NCI-H1436 treated with DMSO at 0.1 percent for 48 hours (cell line): ENCODE data around the gene SLC4A1.

Source experiments
- DNase-seq: peaks from one replicate; lab custom pipeline; 2025; lab: John Stamatoyannopoulos, UW

SLC4A1 gene

DNA sequence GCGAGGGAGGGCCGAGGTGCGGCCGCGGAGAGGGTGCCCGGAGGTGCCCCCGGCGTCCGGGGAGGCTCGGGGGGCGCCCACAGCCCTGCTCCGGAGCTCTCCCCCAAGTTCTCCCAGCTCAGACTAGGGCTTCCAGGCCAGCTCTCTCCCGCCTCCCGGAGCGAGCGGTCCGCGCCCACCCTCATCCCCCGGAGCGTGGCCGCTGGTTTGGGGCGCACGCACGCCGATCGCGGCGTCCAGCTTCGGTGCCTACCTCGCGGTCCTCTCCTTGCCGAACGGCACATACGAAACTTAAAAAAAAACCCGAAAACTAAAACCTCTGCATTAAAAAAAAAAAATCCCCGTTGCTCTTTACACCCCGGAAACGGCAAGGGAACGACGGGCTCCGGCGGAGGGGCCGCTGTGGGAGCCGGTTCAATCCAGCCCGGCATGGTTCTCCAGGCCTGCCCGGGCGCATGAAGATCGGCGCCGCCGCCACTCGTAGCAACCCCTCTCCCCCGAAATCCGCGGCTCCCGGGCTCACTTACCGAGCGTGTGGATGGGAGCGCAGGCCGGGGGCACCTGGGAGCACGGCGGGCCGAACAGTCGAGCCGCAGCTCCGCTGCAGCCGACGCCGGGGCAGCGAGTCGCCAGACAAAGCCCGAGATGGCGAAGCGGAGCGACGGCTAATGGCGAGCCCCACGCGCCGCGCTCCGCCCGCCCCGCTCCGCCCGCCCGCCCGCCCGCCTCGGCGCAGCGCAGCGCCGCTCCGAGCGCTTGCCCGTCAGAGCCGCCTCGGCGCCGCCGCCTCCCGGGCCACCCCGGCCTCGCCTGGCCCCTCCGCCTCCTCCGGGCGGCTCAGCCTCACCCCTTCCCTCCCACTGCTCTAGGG lies 47.5 kb downstream of the SLC4A1 start:
- DNase-seq = no peak

DNA sequence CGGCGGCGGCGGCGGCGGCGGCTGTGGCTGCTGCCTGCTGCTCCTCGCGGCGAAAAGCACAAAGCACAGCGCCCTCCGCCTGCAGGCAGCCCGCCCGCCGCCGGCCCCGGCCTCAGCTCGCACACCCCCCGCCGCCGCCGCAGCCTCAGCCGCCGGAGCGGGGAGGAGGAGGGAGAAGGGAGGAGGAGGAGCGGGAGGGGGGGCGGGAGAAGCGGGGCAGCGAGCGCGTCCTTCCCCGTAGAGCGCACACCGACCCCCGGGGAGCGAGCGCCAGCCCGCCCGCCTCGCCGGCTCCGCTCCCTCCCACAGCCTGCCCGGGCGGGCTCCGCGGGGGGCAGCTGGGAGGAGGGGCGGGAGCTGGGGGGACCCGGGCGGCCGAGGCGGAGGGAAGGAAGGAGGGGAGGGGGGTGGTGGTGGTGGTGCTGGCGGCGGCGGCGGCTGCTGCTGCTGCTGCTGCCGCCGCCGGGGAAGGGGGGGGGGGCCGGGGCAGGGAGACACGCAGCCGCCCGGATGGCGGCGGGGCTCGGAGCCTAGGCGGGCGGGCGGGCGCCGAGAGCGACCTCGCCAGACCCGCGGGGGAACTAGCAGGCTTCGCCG lies 48.2 kb downstream of the SLC4A1 start, which contains the start of gene UBTF:
UBTF (minus strand) TSS at position 60 of the 597 bp plus-strand sequence. CDS start 1,446 bp downstream, outside the sequence.
- no peak for DNase-seq

DNA sequence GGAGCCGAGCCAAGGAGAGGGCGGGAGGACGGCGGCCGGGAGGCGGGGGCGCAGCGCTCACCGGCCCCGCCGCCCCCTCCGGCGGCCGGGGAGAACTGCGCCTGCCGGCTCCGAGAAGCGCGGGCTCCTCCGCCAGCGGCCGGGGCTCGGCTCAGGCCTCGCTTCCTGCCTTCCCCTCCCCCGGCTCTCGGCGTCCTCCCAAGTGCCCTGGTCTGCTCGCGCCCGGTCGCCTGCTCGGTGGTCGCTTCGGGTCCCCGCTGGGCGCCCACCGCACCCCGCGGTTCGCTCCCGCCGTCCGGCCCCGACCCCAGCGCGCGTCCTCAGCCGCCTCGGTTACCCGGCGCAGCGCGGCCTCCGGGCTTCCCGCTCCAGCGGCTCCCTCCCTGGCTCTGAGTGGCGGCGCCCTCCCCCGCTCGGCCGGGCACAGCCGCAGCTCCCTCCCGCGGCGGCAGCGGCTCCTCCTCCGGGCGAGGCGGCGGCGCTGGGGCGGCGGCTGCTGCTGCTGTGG lies 48.8 kb downstream of the SLC4A1 start:
- no peak for DNase-seq

DNA sequence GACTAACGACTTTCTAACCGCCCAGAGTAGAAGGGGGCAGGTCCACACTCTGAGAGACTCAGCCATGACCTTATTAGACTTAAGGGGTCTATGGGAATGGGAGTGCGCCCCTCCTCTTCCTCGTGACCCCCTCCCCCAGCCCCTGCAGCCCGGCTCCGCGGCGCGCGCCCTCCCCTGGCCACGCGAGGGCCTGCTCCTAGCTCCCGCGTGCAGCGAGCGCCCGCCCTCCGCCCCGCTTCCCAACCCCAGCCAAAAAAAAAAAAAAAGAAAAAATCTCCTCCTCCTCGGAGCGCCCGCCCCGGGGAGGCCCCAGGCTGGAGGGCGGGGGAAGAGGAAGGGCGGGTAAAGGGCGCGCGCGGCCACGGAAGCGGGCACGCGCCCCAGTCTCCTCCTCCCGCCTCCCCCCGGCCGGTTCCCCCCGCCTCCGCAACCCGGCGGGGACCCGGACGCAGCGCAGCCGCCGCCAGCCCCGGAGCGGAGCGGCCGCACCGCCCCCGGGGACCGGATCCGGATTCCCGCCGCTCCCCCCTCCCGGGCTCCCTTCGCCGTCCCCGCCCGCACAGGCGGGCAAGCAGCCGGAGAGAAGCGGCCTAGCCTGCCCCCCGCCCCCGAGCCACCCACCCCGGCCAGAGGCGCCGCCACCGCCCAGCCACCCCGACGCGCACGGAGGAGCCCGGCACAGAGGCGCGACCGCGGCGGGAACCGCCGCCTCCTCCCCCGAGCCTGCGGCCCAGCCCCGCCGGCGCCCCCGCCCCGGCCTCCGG lies 49.4 kb downstream of the SLC4A1 start:
- DNase-seq = peak; percentile 72

DNA sequence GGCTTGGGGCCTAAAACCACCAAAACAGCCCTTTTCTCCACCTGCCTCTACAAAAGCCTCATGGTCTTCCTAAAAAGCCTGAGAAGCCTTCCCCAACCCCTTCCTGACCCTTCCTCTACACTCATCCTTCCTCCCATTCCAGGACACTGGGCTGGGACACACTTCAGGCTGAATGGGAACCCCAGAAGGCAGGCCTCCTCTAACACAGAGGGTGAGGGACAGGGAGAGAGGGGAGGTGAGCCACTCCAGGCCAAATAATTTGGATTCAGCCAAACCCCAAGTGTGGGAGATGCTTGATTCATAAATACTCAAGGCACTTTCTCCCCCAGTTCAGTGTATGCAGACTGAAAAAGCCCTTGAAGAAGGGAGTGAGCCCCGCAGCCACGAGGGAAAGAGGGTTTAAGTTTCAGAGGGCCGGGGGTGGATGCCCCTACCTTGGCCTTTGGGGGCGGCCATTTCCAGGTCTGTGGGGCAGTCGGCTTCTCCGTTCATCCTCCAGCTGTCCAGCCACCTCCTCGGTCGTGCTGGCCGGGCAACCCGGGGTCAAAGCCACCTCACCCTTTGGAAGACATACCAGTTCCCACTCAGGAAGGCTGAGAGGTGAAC lies 50.1 kb downstream of the SLC4A1 start:
- DNase-seq = no peak

DNA sequence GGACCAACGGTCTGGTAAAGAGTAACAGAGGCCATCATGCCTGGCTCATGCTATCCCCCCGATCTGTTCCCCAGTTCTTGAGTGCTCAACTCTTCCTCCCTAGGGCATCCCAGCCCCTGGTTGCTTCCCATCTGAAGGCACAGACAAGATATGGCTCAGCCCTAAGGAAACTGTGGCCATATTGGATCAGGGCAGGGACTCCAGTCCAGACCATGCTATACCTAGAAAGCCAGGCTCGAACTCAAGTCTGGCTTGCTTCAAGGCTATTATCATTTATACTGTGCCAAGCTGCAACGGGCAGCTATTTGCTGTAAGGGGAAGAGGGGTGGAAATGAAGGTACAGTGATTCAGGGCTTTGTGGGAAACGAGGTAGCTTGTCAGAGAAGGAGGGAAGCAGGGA lies 51.2 kb downstream of the SLC4A1 start:
- DNase-seq = no peak

DNA sequence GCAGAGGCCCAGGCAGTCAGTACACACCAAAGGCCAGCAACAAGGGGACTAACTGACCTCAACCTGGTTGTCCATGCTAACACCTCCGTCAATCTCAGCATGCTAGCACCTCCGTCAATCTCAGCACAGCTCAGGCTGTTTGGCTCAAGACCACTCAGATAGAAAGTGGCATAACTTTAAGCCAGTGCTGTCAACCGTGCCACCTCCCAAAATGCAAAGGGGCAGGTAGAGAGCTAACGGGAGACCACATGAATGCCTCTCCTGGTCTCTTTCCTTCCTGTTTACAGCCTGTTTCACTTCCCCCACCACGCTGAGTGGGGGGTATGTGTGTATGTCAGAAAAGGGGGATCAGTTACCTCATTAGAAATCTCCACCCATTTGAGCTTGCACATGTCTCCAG lies 51.8 kb downstream of the SLC4A1 start:
- DNase-seq = no peak

DNA sequence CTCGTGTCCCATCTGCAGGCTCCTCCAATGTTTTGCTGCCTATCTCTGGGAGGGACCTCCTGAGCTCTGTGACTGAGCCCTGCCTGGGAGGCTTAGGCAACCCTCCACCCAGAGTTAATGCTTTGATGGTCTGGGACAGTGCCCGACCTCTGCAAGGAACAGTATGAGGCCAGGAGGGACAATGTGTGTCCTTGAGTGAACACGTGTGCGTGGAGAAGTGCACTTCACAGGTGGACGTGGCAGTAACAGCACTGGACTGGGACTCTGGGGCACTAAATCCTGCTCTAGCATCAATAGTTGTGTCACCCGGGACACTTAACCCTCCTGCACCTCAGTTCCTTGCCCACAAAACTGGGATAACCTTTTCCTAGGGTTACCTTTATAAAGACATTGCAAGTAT lies 53.0 kb downstream of the SLC4A1 start:
- DNase-seq = no peak

DNA sequence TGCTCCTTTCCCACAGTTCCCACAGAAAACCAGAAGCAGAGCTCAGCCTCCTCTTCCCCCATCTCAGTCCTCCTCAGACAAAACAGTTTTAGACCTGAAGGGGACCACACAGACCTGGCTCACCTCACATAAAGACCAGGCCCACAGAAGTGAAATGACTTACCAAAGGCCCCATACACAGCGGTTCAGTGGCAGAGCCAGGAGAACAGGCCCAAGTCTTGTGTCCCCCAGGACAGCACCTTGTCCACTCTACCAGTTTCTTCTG lies 53.8 kb downstream of the SLC4A1 start:
- DNase-seq = no peak

DNA sequence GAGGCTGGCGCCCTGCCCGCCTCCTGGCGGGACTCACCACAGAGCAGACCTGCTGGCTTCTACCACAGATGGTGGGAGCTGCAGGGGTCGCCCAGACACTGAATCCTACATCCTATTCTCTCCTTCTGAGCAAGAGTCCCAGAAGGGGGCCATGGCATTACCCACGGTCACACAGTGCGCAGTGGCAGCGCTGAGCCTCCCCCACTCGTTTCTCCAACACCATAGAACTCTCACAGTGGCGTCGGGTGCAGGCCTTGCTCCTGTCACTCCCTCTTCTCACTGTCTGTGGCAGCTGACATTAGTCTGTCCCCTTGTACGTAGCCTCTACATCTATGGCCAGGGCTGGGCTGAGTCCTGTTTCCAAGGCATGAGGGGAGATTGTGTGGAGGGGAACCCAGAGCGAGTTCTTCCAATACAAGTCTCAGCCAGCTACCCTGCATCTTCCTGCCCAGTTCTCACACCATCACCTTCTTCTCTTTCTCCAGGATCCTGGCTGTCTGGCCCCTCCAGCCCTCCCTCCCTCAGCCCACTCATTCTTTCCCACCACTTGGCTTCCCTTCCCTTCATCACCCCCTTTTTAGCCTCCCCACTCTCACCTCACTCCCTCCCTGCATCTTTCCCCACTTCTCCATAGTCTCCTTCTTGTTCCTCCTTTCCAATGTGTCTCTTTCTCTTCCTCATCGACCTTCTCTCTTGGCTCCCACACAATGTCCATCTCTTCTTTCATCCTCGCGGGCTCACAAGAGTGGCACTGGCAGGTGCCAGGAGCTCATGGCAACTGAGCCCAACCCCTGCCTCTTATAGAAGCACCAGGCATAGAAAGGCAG lies 54.3 kb downstream of the SLC4A1 start:
- DNase-seq = no peak

DNA sequence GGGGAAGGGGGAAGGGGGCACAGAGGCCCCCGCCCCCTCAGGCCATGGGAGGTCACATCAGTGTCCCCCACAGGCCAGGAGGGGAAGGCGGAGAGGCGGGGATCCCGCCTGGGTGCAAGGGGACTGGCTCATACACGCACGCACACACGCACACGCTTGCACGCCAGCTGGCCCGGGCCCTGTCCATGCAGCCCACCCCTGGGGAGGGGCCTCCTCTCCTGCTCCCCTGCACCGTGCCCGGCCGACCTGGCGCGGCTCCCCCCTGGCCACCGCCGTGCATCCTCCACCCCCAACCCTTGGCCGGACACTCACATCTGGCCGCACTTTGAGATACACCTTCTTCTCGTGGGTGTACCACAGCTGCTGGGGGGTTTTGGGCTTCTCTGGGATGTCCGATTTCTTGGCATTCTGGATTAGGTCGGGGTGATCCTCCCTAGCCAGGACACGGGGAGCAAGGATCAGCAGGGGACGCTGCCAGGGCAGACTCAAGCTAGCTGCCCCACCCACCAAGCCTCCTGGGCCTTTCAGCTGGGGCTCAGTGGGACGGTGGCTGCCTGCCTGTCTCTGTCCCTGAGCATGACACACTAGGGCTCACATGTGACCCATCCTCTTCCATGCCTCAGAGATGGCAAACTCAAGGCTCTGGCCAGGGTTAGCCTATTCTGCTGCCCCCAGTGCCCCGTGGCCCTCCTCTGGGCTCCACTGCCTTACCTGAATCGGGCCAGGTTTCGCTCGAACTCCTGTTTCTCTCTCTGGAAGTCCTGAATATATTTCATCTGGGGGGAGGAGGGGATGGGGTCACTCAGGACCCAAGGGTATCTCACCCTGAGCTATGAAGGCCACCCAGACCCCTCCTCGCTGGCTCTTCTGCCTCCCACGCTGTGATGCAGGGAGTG lies 55.2 kb downstream of the SLC4A1 start:
- no peak for DNase-seq

DNA sequence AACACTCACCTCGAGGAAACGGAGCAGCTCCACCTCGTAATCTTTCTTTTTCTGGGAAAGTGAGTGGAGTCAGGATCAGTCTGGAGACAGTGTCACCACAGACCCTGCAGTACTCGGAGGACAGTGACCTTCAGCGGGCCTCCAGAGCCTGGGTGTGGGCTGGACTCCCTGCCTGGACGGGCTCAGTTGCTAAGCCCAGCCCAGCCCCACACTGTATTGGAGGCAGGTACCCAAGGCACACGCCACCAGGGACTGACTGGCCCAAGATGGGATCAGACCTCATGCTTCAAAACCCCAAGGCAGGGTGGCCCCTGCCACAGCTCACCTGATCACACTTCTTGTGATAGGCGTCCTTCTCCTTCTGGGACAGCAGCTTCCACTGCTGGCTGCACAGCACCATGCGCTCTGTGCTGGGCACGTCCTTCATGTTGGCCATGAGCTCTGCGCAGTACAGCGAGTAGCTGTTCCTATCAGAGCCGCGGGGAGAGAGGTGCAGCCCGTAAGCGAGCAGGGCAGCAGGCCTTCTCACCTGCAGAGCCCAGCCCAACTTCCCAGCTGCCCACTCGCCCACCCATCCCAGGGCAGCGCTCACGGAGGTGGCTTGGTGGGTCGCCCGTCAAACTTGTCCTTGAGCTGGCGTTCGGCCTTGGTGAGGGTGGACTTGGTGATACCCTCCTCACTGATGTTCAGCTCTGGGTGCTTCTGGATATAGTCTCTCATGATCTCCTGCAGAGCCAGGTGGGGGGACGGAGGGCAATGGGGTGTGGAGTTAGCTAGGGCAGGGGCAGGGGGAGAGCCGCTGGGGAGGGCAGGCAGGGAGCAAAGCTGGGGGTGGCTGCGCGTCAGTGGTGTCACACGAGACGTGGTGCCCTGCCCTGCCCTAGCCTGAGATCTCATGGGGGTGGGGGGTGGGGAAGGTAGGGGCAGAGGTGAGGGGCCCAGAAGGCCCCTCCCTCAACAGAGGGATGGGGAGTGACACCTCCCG lies 56.4 kb downstream of the SLC4A1 start:
- DNase-seq = no peak

DNA sequence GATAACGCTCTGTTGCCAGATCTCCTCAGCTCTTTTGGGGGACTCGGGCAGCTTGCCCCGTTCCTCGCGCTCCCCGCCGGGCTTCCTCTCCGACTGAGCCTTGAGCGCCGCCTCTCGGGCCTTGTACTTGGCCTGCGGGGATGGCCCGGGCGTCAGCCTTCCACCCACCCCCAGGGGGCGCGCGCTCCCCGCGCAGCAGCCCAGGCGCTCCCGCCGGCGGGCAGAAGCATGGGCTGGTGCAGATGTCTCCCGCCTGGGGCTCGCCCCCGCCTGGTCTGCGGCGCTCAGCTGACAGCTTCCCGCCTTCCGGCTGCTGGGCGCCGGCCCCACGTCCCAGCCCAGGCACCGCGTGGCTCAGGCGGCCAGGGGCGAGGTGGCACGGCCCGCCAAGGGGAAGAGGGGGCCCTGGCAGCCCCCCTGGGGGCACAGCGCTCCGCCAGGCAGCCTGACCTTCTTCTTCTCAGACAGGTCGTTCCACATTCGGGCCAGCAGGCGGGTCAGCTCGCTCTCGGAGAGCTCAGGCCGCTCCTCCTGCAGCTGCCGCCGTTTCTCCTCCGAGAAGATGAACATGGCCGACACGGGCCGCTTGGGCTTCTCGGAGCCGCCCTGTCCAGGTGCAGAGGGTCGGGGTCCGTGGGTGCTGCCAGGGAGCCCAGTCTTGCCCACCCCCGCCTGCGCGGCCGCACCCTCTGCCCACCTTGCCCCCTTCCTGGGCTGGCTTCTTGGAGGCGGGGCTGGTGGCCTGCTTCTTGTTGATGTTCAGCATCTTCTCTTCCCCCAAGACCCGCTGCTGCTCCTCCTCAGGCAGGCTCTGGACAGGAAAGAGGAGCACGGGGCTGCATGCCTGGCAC lies 57.4 kb downstream of the SLC4A1 start:
- peak; percentile 73 for DNase-seq

DNA sequence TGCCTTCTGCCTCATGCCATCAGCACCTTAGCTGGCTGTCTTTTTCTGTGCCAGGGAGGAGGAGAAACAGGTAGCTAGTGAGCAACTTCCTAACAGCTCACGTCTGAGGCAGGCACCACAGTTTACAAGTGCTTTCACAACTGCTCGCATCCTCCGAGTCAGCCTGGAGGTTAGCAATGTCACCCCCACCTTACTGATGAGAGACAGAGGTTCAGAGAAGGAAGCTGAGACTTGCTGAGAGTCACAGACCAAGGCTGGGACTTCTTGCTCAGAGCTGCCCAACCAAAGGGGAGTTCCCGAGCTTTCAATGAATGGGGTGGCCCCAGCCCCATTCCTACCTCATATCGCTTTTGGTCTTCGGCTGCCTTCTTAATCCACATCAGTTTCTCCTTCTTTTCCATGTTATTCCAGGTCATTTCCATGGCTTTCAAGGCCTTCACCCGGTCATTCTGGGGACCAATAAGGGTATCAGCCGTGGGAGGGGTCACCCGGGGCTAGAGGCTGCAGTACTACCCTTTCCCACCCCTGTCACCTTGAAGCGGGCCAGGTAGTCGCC lies 58.1 kb downstream of the SLC4A1 start:
- DNase-seq = no peak

DNA sequence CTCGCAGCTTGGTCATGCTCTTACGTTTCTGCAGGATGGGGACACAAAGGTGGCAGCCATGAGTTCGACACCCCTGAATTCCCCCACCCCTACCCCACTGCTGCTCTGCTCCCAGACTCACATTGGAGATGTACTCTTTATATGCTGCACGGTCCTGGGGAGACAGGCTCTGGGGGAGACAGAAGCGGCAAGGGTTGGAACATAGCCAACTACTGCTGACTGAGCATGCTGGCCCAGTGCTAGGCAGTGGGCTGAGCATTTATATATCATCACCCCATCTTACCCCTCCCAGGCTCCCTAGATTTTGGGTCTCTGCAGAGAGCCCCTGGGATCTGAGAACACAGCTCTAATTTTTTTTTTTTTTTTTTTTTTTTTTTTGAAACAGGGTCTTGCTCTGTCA lies 60.2 kb downstream of the SLC4A1 start:
- DNase-seq = no peak

DNA sequence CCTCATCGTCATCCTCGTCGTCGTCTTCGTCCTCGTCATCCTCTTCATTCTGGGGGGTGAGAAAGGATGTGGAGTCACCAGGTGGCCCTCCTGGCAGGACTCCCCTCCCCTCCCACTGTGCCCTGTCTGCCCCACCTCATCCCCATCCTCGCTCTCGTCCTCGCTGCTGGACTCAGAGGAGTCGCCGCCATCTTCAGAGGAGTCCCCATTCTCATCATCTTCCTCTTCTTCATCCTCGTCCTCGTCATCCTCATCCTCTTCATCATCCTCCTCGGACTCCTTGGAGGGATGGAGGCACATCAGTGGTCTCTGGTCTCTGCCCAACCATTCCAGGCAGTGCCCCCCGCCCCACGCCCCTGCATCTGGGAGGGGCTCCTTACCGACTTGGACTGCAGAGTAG lies 60.6 kb downstream of the SLC4A1 start:
- no peak for DNase-seq

DNA sequence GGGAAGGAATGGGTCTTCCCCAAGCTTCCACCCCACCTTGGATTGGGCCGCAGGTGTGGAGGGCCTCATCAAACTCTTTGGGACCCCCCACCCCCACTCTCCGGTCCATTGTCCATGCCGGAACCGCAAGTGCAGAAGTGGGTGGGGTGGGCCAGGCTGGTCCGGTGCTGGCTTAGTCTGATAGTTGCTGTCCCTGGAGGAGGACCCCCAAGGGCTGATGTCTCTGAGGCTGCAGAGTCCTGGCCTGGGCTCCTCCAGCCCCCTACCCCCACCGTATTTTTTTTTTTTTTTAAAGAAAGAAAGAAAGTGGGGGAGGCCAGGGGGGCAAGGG lies 61.1 kb downstream of the SLC4A1 start:
- DNase-seq = no peak
